Activated T-cell treated with anti-CD3 and anti-CD28 coated beads, Interleukin-2, amount 50 U/mL, for 48 hours (primary cell): ENCODE data around the gene CASK.
"Not testable (repeated sequence)": the region's sequence is repeated elsewhere in the genome, so short reads cannot be mapped to it uniquely, and the experiment has no call there.

Experiments
- DNase-seq, 2 experiments: peaks; one replicate each; pipeline ENCODE4 v3.0.0-alpha.2; 2020

Gene CASK

GRCh38 chrX:41553688-41554087 lies 369.7 kb downstream of the CASK start:
- DNase-seq, result no peak

- DNase-seq, result no peak
These were observed 374.9 kb downstream of the CASK start for GRCh38 chrX:41548411-41548810.

GRCh38 chrX:41543668-41544067 lies 379.7 kb downstream of the CASK start:
- DNase-seq, result no peak

- DNase-seq, result no peak
These were observed 380.3 kb downstream of the CASK start for GRCh38 chrX:41543025-41543424.

GRCh38 chrX:41542536-41542935 lies 380.8 kb downstream of the CASK start:
- no peak for DNase-seq

GRCh38 chrX:41542135-41542534 lies 381.2 kb downstream of the CASK start:
- no peak for DNase-seq

- DNase-seq, result no peak
These were observed 382.0 kb downstream of the CASK start for GRCh38 chrX:41541386-41541785.

GRCh38 chrX:41538707-41539106 lies 384.6 kb downstream of the CASK start:
- no peak for DNase-seq

GRCh38 chrX:41530085-41530484 lies 393.3 kb downstream of the CASK start:
- DNase-seq, result no peak

GRCh38 chrX:41529221-41529620 lies 394.1 kb downstream of the CASK start:
- DNase-seq, result no peak

- DNase-seq, result no peak
These were observed 394.6 kb downstream of the CASK start for GRCh38 chrX:41528784-41529183.

- no peak for DNase-seq
These were observed 396.4 kb downstream of the CASK start for GRCh38 chrX:41526925-41527324.

GRCh38 chrX:41526271-41526670 lies 397.1 kb downstream of the CASK start:
- no peak for DNase-seq

- no peak for DNase-seq
These were observed 400.7 kb downstream of the CASK start for GRCh38 chrX:41522671-41523070.

- no peak for DNase-seq
These were observed 401.3 kb downstream of the CASK start for GRCh38 chrX:41522081-41522480.

GRCh38 chrX:41519468-41519867 lies 403.9 kb downstream of the CASK start:
- DNase-seq, result no peak

- no peak for DNase-seq
These were observed 404.5 kb downstream of the CASK start for GRCh38 chrX:41518841-41519220.

- DNase-seq, result peak; percentile 55 to 57
These were observed 405.1 kb downstream of the CASK start for GRCh38 chrX:41518127-41518840.

GRCh38 chrX:41516999-41517765 lies 406.2 kb downstream of the CASK start:
- DNase-seq, result no peak

- no peak for DNase-seq
These were observed 406.9 kb downstream of the CASK start for GRCh38 chrX:41516456-41516855.

GRCh38 chrX:41515376-41515775 lies 408.0 kb downstream of the CASK start:
- no peak for DNase-seq

- no peak for DNase-seq
These were observed 409.2 kb downstream of the CASK start for GRCh38 chrX:41514179-41514578.

GRCh38 chrX:41512853-41513252 lies 410.5 kb downstream of the CASK start:
- DNase-seq, result not testable (repeated sequence)

GRCh38 chrX:41512394-41512793 lies 411.0 kb downstream of the CASK start:
- DNase-seq, result no peak

- DNase-seq, result no peak
These were observed 415.4 kb downstream of the CASK start for GRCh38 chrX:41507919-41508318.
